A673 (cell line): ENCODE results near the gene CNTNAP4. TPM values are rescaled to one million over a fixed set of nuclear protein-coding genes. Genes with fewer than 3 reads are reported as not detected.

Source experiments
- BruUV-seq: library from RNA; stranded (reverse); fragments of 400-500 nt; replicated peaks from 2 replicates; lab custom pipeline; 2021; lab: Mats Ljungman, UMichigan
- CTCF ChIA-PET: fragments of 300-600 bp; sonication (Branson Sonifier 250); formaldehyde crosslinking; loops from one replicate; lab custom pipeline; 2022; ENCODE audit warnings: antibody characterized with exemption; lab: Charles Lee
- POLR2A ChIA-PET: fragments of 300-600 bp; sonication (Branson Sonifier 250); formaldehyde crosslinking; loops from one replicate; lab custom pipeline; 2022; ENCODE audit warnings: antibody characterized with exemption; ENCODE audit not compliant: low non-redundant PET; lab: Charles Lee
- DNase-seq: peaks from one replicate; pipeline ENCODE4 v3.0.0-alpha.2; 2015; ENCODE audit warnings: low spot score
- H3K27ac ChIP-seq: fragments of 200-600 bp; sonication (generic); 2 replicates; pipeline ENCODE4 v1.5.1; 2016; ENCODE audit warnings: mixed run types, low read depth, mild to moderate bottlenecking, mixed read lengths, antibody characterized with exemption, low read length; ENCODE audit not compliant: poor library complexity, severe bottlenecking
- H3K27me3 ChIP-seq: fragments of 200-600 bp; sonication (generic); replicated peaks from 2 replicates; pipeline ENCODE4 v1.6.1; 2017; ENCODE audit warnings: mixed run types, low read depth, mild to moderate bottlenecking, mixed read lengths, antibody characterized with exemption, low read length; ENCODE audit not compliant: insufficient read depth, poor library complexity
- H3K36me3 ChIP-seq: fragments of 200-600 bp; sonication (generic); 2 replicates; pipeline ENCODE4 v1.6.1; 2016; ENCODE audit warnings: mixed run types, mild to moderate bottlenecking, mixed read lengths, antibody characterized with exemption, low read length; ENCODE audit not compliant: insufficient read depth, poor library complexity, severe bottlenecking
- H3K4me1 ChIP-seq: fragments of 200-600 bp; sonication (generic); 2 replicates; pipeline ENCODE4 v1.6.1; 2017; ENCODE audit warnings: mixed run types, mild to moderate bottlenecking, mixed read lengths, antibody characterized with exemption, low read length; ENCODE audit not compliant: insufficient read depth, poor library complexity, severe bottlenecking
- H3K4me3 ChIP-seq: fragments of 200-600 bp; sonication (generic); 2 replicates; pipeline ENCODE4 v1.5.1; 2016; ENCODE audit warnings: low read depth, mixed run types, mild to moderate bottlenecking, mixed read lengths, low read length; ENCODE audit not compliant: poor library complexity, severe bottlenecking
- H3K9me3 ChIP-seq: fragments of 200-600 bp; sonication (generic); 2 replicates; pipeline ENCODE4 v1.6.1; 2016; ENCODE audit warnings: mixed run types, low read depth, mild to moderate bottlenecking, mixed read lengths, antibody characterized with exemption, low read length; ENCODE audit not compliant: poor library complexity, severe bottlenecking
- EZH2 ChIP-seq: fragments of 200-600 bp; sonication (generic); IDR thresholded peaks from 2 replicates; pipeline ENCODE4 v1.6.1; 2017; ENCODE audit warnings: borderline replicate concordance, low read depth, mild to moderate bottlenecking, mixed read lengths, antibody characterized with exemption, low read length; ENCODE audit not compliant: poor library complexity, severe bottlenecking
- intact Hi-C: fragments of 100-400 bp; cut with micrococcal nuclease; formaldehyde crosslinking; loops from one replicate; pipeline ENCODE4 v1.10.0; 2022; ENCODE audit not compliant: unreplicated experiment
- total RNA-seq: library from RNA; stranded (reverse); gene quantifications from 2 replicates; pipeline ENCODE4 v1.2.3, GENCODE V29; 2021
- TF ChIP-seq, protein P1 (sequence below): fragments of 300-800, 200-600 bp; sonication (generic); conservative IDR thresholded peaks from 2 replicates; pipeline ENCODE4 v1.5.1; 2017; ENCODE audit warnings: low read depth, mild to moderate bottlenecking, antibody characterized with exemption, low read length, moderate library complexity, mixed read lengths

CNTNAP4 gene
- total RNA-seq, 1 experiment from 2014 or later: not detected

DNA sequence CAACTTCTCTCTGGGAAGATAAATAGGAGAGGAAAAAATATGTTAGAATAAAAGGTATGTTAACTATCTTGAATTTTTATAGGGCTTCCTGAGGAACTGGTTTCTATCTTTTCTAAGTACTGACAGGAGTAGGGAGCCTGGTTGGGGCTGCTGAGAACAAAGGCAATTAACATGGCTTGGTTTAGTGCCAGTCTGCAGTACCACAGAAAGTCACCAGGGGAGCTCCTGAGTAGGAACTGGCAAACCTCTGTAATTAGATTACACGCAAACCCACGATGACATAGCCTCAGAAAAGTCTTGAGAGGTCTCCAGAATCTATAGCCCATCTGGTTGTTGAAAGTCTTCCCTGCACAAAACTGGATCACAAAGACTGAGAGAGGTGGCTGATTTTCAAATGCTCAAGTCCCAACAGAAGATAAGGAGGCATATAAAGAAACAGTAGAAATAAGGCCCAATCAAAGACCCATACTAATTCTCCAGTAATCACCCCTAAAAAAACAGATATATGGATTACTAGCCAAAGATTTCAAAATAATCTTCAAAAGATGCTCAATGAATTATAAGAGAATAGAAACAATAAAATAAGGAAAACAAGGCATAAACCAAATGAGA, 11.7 kb upstream of the CNTNAP4 start:
- H3K4me3 ChIP-seq: no peak overlapping the region
- ChIA-PET CTCF (interaction anchor here (0.5 kb wide), 1 partner anchor 457 kb away, joined by 5 read pairs; no protein-coding TSS in a partner anchor), POLR2A (no interaction called here)
- TF ChIP-seq, protein P1, sequence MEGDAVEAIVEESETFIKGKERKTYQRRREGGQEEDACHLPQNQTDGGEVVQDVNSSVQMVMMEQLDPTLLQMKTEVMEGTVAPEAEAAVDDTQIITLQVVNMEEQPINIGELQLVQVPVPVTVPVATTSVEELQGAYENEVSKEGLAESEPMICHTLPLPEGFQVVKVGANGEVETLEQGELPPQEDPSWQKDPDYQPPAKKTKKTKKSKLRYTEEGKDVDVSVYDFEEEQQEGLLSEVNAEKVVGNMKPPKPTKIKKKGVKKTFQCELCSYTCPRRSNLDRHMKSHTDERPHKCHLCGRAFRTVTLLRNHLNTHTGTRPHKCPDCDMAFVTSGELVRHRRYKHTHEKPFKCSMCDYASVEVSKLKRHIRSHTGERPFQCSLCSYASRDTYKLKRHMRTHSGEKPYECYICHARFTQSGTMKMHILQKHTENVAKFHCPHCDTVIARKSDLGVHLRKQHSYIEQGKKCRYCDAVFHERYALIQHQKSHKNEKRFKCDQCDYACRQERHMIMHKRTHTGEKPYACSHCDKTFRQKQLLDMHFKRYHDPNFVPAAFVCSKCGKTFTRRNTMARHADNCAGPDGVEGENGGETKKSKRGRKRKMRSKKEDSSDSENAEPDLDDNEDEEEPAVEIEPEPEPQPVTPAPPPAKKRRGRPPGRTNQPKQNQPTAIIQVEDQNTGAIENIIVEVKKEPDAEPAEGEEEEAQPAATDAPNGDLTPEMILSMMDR: peak; percentile 55
- no peak for TF ChIP-seq EZH2
- intact Hi-C loops: no loop called here
- H3K4me1 ChIP-seq: no peaks in the 10 kb centered on the region
- H3K27me3 ChIP-seq: no peaks in the 10 kb centered on the region
- H3K36me3 ChIP-seq: no peaks in the 10 kb centered on the region
- no TSS peak for BruUV-seq
- no peak overlapping the region for H3K27ac ChIP-seq
- no peaks in the 10 kb centered on the region for H3K9me3 ChIP-seq
- peak; percentile 58 for DNase-seq

DNA sequence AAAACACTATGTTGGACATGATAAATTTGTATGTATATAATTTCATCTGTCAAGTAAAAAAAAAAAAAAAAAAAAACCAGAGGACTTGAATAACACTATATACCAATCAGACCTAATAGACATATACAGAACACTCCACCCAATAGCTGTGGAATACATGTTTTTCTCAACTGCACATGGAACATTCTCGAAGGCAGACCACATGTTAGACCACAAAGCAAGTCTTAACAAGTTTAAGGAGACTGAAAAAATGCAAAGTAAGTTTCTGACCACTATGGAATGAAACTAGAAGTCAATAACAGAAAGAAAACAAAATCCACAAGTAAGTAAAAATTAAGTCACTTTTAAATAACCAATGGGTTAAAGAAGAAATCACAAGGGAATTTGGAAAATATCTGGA, 8.4 kb upstream of the CNTNAP4 start:
- TF ChIP-seq, protein P1: no peak
- TF ChIP-seq EZH2: no peak
- Histone ChIP-seq H3K27ac (no peak overlapping the region), H3K4me3 (no peak overlapping the region), H3K4me1 (no peaks in the 10 kb centered on the region), H3K27me3 (no peaks in the 10 kb centered on the region), H3K36me3 (no peaks in the 10 kb centered on the region), H3K9me3 (no peaks in the 10 kb centered on the region)
- intact Hi-C loops: no loop called here
- POLR2A ChIA-PET: no interaction called here
- no peak for DNase-seq
- CTCF ChIA-PET: no interaction called here
- no TSS peak for BruUV-seq

DNA sequence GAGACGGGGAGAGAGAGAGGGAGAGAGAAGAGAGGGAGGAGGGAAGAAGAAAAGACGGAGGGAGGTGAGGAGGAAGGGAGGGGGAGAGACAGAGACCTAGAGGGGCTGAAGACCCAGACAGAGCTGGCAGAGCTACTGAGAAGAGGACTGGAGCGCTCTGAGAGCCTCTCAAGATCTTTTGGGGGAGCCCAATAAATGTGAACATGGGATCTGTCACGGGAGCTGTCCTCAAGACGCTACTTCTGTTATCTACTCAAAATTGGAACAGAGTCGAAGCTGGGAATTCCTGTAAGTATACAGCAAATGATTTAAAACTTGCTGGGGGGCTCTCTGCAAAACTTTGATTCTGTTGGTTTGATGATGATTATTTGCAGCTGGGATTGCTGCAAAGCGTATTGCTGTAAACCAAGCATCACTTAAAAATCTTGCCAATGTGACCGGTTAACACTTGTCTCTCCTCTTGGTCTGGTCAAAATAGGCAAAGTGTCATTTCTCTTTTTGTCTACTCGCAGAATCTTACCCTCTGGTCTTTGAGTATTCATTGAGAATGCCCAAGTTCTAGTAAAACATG, 344 bp downstream of the CNTNAP4 start:
- CTCF ChIA-PET: no interaction called here
- H3K9me3 ChIP-seq: no peaks in the 10 kb centered on the region

More for the DNA sequence above, 344 bp downstream of the CNTNAP4 start:
- BruUV-seq: no TSS peak
- intact Hi-C loops: no loop called here
- Histone ChIP-seq H3K27ac (no peak overlapping the region), H3K4me1 (no peaks in the 10 kb centered on the region), H3K36me3 (no peaks in the 10 kb centered on the region), H3K27me3 (peaks cover 5% of the 10 kb centered on the region), H3K4me3 (no peak overlapping the region)
- POLR2A ChIA-PET: no interaction called here
- TF ChIP-seq, protein P1: no peak
- TF ChIP-seq EZH2: no peak
- DNase-seq: no peak
